Measurements from ENCODE around the gene TRMT61A.

TRMT61A gene

DNA sequence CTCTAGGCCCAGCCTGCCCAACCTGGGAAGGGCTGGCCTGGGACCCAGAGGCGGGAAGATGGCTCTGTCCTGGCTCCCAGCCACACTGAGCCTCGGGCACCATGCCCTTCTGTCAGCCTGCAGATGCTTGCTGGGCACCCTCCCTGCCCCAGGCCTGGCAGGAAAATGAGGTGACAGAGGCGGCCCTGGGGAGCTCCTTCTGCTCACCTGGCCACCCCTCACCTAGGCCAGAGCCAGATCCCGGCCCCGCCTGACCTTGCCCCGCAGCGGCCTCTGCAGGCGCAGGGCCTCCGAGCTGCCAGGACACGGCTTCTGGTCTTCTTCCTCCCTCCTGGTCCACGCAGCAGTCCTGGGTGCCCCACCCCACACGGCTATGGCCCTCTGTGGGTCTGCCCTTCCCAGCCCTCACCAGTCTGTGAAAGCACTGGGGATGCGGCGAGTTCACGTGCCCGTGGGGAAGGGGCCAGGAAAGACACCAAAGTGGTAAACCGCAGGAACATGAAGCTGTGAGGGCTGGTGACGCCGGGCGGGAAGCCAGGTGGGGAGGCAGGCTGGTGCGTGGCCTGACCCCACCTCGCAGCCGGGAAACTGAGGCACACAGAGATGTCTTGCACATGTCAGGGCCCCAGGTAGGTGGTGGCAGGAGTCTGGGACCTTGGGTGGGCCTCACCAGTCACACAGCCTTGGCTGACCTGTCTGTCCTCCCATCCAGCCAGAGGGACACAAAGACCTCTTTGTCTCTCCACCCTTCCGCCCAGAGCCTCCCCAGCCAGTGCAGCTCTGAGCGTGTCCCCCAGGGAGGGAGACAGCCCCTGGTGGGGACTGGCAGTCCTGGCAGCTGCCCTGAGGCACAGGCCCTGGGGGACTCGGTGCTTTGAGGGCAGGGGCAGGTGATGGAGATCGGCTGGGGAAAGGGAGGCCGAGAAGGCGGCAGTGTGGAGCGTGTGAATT is 20.6 kb downstream of the TRMT61A start:
- DNase-seq: peak in 1 of 2 experiments; percentile 64

DNA sequence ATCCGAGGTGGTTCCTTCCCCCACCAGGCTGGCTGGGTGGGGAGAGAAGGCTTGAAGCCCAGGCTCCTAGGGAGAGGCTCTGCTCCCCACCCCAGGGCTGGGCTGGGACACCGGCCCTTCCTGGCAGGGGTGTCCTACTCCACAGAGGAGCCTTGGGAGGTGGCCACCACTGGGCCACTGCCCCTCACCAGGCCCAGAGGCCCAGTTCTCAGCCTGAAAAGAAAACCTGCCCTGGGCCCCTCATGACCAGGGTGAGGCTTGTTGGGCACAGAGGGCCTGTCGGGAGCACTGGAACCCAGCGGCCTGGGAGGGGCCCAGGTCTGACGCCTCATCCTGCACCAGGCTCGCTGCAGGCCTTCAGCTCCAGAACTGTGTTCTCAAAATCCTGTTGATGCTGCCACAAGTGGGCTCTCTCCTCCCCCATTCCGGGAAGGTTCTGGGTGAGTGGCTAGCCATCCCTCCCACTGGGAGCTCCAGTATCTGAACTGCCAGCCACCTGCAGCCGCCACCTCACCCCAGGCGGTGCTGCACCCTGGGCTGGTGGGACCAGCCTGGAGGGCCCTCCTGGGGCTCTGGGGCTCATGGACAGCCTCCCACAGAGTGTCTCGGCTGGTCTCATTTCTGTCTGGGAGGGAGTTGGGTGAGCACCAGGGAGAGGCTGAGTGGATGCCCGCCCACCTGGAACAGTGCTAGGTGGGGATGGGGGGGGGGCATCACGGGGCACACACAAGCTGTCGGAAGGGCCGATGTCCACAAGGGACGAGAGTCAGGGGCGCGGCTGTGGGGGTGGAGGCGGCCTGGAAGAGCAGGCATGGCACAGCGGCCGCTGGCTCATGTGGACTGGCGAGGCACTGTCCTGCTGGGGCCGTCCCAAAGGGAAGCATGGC is 21.7 kb downstream of the TRMT61A start:
- DNase-seq: no peak

DNA sequence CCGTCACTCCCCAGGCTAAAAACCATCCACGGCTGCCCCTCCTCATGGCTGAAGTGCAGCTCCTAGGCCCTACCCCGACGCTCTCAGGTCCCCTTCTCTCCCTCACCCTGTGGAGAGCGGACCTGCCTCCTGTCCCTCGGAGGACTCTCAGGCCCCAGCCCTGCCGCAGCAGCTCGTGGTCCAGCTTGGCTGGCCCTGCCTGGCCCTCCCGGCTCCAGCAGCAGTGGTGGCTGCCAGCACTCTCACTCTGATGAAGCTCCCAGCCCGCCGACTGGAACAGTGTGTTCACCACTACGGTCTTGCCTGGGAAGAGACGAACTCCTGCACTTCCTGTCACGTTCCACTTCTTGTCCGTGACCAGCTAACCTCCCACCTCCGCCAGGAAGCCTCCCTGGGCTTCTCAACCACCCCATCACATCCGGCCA is 22.4 kb downstream of the TRMT61A start:
- no peak for DNase-seq

DNA sequence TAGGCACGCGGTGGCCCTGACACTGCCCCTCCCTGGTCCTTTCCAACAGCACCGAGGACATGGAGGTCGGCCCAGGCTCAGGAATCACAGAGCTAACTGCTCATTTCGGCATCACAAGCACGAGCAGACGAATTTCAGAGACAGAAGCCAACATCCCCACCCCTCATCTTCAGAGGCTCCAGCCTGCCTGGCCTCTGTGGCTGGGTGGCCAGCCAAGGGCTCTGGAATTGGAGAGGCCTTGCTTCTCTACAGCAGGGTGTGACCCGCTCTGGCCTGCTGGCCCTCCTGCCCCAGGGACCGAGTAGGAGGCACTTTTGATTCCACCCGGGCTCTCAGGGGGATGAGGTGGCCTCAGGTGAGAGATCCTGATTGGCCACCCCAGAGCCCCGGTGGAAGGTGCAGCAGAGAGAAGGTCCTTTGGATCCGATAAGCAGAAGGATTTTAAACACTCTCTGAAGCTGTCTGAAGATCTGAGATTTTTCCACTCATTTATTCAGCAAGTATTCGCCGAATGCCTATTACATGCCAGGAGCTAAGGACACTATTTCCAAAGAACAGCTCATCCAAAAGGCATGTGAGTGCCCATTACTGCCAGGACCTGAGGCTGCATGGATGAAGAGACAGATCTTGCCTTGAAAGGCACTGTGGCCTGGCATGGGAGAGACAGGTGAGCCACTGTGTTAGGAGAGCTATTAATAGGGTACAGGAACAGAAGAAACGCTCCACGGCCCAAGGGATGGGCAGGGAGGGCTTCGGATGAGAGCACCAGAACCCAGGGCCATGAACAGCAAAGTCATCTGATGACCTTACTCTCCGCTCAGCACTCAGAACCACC is 23.2 kb downstream of the TRMT61A start:
- DNase-seq: no peak

DNA sequence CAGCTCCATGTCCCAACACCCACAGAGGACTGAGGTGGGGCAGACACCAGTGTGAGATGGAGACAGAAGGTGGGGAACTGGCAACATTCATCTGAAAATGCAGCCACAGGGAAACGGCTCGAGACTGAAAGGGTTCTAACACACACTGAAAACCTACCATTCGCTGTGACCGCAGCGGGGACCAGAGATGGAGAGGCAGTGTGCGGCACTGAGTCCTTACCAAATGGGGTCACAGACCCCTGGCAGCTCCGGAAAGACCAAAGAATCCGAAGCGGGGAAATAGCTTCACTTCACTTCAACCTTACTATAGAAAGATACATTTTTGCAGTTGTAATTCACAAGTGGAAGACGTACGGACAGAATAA is 23.8 kb downstream of the TRMT61A start:
- no peak for DNase-seq

DNA sequence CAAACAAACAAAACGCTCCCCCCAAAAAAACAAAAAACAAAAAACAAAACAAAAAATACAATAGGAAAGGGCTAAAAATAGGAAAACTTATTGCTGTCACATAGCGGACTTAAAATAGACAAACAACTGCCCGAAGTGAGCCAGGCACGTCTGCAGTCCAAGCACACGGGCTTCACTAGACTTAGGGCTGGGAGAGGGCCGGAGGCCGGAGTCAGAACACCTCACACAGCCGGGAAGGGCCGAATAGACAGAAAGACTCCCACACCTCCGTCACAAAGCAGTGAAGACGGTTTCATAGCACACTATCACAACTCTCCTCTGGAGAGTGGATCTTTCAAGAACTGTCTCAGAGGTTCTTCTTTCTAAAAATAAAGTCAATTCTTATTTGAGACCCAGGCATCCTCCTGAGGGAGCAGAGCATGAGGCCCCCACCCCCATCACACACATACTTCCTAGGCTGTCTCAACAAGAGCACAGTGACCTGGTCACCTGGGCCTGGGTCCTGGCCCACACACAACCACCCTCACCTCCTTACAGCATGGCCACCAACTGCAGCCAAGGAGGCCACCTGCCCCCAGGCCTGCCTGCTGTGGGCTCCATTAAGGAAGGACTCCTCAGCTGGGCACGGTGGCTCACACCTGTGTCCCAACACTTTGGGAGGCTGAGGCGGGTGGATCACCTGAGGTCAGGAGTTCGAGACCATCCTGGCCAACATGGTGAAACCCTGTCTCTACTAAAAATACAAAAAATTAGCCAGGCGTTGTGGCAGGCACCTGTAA is 26.8 kb downstream of the TRMT61A start:
- DNase-seq: no peak

DNA sequence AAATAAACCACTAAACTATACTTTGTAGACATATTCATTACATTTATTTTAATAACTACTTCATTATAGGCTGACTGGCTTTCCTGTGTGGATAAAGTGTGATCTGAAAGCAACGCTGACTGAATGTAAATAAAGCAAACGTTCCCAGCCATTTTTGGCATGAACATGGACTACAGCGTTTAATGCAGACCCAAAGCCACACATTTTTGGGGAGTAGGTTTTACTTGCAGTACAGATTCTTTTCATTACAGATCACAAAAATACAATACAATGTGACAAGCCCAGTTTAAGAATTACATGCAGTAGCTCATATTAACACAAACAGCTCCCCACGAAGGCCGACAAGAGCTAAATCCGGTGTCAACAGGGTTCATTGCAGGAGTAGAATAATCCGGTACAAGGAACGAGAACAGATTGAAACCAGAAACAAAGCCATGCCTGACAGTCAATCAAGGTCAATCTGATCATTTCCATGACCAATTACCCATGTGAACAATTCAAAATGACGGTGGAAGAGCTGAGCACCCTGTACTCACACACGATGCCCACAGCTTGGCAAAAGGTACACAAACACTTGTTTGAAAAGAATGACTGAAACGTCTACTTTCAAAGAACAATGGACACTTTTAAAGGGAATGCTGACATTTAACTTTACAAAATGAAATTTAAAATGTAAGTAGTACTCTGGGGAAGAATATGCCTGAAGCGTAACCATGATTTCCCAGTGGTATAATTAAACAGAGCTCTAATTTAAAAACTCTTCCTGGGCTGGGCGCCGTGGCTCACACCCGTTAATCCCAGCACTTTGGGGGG is 28.2 kb downstream of the TRMT61A start:
- DNase-seq: no peak

DNA sequence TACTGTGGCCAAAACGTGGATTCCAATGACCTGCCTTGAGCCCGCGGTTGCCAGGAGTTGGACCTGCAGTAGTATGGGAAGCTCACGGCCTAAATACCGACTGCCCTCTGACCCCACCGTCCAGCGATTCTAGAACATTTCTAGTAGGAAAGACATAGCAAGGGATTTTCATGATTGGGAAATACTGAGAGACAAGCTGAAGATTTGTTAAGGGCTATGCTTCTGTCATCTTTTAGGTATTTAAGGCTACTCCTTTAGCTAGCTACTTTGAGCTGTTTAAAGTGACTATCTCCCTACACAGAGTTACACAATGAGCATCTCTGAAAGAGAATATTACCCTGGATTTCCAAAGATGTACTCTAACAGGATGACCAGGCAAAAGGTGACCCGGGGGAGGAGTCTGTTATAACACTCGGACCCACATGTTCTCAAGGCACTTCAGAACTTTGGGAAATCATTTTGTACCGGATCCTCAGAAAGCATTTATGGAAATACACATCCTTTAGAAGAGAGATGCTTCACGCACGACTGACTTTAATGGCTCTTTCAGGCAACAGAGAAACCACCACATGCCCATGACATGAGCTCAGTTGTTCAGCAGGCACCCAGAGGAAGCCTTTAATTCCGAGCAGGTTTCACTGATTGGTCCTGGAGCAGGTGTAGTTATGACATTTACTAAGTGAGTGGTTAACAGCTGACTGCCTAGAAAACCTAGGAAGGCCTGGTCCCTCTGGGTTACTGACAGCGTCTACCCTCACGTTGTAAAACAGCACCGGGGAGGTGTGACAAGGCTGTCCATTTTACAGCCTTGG is 29.3 kb downstream of the TRMT61A start:
- no peak for DNase-seq

DNA sequence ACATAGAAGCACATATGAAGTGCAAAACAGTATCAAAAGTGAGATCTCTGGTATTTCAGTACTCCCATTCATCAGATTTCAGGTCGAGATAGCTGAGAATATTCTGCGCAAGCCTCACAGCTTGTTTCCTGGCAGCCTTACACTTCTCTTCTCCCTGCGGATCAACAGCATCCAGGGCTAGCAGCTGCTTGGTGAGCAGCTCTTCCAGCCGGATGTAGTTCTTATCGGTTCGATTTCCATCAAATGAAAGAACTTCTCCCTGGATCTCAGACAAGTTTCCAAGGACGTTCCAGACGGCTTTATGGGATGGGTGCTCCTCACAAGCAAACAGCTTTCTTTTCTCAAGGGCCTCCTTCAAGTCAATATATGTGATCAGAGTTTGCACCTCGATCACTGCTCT is 30.8 kb downstream of the TRMT61A start:
- no peak for DNase-seq

DNA sequence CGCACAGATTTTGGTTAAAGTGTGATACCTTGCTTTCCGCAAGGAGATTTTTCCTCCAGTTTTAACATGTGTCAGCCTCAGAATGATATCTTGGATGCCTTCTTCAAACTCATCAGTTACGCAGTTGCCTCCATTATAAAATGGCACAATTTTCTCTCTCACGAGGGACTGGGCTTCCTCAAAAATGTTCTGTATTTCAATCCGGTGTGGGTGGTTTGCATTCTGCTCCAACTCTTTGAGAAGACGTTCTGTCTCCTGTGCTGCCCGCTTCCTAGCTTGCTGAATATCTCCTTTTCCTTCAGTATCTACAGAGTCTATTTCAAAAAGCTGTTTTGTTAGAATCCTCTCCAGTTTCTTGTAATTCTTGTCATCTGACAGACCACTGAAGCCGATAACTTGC is 31.7 kb downstream of the TRMT61A start:
- no peak for DNase-seq

DNA sequence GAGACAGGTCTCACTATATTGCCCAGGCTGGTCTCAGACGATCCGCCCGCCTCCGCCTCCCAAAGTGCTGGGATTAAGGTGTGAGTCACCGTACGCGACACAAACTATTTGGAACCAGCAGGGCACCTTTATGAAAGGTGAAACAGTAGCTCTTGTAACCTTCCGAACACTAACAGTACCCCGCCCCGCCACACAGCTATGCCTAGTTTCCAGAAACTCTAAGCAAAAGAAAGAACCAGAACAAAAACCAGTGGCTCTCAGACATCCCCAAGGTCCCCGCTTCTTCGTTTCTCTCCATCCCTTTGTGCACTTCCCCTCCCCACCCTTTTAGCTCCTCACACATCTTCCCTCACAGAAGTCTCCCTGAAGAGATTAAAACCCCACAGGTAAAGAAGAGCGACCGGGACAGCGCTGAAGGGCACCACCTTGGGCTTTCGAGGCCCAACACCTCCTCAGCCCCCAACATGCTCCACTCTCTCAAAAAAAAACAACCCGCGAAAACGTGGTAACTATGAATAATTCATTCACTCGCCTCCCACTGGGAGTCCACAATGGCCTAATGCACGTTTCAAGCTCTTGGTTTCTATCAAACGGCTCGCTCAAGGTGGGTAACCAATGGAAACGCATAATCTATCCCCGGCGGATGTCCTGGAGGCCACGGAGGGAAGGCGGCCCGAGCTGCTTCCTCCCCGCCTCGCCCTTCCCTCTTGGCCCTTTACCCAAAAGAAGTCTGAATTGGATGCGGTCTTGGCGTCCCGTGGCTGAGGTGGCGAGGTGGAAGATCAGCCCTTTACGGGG is 32.6 kb downstream of the TRMT61A start:
- DNase-seq: no peak

DNA sequence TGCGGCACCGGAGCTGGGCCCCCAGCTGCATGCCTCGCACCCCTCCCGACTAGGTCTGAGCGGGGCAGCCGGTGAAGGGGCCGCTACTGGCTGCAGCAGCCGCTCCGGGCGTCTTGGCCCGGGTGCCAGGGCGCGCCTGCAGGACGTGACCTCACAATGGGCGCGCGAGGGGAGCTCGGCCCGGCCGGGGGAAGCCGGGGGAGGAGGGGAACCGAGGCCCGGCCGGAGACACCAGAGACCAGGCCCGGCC is 33.1 kb downstream of the TRMT61A start:
- DNase-seq: no peak

DNA sequence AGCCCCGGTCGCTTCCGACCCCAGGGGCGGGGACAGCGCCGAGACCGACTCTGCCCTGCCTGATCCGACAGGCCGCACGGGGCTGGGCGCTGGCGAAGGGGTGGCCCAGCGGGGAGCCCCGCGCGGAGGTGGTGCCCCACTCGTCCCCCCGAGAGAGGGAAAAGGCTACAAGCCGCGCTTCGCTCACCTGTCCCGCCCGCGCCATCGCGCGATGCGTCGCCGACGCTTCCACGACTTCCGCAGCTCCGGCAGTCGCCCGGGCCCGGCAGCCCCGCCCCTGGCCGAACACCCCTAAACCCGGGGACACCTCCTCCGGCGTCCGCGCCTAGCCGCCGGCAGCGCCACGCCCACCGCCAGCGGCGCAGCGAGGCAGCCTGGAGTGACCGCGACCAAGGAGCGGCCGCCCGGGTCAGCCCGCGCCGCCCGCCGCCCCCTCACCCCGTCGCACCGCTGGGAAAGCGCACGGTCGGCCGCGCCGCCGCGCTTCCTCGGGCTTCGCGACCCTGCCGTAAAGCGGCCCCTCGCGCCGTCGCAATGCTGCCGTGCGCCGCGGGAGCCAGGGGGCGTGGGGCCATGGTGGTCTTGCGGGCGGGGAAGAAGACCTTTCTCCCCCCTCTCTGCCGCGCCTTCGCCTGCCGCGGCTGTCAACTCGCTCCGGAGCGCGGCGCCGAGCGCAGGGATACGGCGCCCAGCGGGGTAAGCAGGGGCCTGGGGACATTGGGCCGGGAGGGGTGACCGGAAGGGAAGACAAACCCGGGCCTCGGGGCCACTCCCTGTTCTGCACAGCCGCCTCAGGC is 33.6 kb downstream of the TRMT61A start, which contains the start of the genes BAG5 and COA8:
TSS of gene BAG5 (minus strand) at position 229 of the 797 bp plus-strand sequence. CDS start 1,493 bp downstream, outside the sequence.
TSS of gene COA8 (plus strand) at position 532 of the 797 bp plus-strand sequence. CDS start at position 574, 42 bp downstream.
- DNase-seq: peak; percentile 55 to 92

DNA sequence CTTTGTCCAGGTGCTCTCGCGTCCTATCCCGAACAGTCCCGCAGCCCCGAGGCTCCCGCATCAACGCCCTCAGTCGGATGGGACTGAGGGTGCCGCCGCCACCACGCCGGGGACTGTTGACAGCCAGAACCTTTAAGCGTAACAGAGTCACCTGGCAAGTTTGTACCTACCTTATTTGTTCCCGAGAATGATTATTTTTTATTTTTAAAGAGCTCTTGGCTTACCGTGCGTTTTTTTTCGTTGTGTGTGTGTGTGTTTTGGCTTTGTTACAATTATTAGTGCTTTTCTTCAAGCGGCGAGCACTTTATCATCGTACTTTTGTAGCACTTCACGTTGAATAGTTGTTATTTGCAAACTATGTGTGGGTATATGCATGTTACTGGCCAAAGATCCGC is 34.2 kb downstream of the TRMT61A start:
- no peak for DNase-seq

DNA sequence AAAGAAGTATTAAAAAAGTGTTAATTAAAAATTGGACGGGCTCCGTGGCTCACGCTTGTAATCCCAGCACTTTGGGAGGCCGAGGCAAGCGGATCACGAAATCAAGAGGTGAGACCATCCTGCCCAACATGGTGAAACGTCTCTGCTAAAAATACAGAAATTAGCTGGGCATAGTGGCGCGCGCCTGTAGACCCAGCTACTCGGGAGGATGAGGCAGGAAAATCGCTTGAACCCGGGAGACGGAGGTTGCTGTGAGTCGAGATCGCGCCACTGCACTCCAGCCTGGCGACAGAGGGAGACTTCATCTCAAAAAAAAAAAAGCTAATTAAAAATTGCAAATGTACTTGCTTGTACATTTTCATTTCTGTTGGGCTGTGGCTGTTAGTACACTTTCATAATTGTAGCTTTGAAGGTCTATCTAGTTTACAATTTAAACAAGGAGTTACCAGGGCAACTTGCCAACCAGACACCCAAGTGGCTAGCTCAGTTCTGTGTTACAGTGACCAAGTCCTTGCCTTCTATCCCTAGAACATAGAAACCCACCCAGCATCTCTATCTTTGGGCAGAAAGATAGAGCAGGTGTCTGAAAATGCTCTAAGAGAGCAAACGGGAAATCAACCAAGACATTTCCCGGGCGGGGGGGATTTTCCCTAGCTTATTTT is 35.0 kb downstream of the TRMT61A start:
- no peak for DNase-seq

DNA sequence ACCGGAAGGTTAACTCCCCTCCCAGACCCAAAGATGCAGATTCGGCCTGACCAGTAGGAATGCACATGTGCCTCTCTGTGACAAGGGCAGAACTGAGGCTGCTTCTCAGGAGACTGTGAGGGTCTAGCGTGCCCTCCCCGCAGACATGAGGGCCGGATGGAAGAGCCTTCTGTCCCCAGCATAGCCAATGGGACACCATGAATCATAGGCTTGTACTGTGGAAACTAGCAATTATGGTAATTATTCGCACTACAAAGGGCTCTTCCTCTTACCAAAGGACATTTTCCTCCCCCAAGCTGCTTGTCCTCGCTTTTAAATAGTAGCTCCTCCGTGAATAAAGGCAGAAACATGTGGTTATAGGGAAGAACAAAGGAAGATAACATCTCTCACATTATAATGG is 40.0 kb downstream of the TRMT61A start:
- no peak for DNase-seq

DNA sequence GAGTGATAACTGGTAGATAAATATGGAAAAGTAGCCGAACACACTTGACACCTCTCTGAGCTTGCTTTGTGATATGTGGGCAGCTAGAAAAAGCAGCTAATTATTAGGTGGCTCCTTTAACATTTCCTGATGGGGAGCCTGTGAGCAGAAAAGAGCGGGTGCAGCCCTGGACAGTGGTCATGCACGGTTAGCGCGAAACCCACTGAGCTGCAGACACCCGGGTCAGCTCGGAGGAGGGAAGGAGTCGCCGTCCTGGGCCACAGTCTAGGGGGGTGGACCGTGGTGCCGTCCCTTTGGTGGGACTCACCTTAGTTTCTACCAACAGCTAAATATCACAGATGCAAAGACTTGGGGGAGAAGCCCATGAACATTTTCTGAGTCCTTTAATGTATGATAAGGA is 40.4 kb downstream of the TRMT61A start:
- no peak for DNase-seq

DNA sequence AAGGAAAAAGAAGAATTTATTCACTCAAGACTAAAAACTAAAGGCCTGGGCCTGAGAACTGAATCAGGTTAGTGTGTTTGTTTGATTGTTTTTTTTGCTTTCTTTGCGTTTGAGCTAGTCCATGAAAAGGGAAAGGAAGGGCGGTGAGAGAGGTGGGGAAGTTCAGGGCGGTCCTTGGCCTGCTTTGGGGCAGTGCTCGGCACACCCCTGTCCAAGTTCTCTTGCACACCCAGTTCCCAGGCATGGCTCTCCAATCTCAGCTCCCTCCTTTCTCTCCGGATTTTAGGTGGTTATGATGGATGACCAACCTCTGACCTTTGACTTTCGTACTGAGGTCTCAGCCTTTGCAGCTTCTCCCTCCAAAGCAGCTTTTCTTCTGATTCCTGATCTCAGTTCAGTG is 45.1 kb downstream of the TRMT61A start:
- no peak for DNase-seq
